NCI-H2171 (cell line): ENCODE data around the gene LTBR.

Source experiments
- DNase-seq: peaks from one replicate; lab custom pipeline; 2025; lab: John Stamatoyannopoulos, UW

Gene LTBR

DNA sequence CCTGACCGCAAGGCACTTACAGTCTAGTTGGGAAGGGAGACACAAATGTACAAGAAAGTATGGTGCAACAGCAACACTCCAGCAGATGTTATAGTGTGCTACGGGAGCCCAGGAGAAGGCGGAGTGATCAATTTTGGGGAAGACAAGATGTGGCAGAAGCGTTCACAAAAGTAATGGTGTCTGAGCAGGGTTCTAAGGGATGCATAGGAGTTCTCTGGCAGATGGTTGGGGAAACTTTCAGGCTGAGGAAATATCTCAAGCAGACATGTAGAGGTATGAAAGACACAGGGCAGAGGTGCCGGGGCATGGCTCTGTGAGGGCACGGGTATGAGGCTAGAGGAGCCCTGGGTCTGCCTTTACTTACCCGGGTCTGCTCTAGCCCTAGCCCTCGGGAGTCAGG, 37.0 kb upstream of the LTBR start:
- DNase-seq, result no peak

DNA sequence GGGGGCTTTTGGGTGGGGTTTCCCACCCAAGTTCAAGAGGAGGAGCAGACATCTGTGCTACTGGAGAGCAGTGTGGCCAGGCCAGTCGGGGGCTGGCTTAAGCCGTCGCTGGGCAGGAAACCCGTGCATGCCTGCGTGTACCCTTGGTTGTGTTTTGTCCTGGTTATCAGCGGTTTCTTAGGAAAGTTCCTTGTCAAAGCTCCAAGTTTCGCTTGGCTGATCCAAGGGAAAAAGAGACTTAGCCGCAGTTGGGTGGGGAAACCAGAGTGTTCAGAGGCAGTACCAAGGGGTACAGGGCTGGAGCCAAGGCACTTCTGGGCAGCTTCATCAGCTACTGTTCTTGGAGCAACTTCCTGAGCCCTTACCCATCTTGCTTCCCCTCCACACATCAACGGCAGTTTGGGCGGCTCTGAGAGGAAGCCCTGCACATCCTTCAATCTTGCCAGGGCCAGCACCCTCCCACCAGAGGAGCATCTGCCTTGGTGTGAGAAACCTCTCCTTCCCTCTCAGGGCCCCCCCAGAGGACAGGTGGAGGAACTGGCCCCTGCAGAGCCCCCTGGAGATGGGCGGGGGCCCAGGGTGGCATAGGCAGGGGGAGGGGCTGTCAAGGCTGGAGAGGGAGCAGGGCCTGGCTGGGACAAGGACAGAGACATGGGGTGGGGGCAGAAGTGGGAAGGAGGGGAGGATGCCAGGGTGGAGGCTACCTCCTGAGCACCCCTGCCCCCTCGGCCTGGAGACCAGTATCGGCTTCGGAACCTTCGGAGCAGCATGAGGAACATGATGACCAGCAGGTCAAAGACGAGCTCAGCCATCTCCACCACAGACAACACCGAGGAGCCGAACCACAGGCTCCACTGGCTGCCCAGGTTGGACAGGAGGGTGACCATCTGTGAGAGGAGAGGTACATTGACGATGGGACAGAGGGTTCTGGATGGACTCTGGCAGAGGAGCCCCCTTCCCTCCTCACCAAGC, 36.3 kb upstream of the LTBR start:
- DNase-seq, result no peak

DNA sequence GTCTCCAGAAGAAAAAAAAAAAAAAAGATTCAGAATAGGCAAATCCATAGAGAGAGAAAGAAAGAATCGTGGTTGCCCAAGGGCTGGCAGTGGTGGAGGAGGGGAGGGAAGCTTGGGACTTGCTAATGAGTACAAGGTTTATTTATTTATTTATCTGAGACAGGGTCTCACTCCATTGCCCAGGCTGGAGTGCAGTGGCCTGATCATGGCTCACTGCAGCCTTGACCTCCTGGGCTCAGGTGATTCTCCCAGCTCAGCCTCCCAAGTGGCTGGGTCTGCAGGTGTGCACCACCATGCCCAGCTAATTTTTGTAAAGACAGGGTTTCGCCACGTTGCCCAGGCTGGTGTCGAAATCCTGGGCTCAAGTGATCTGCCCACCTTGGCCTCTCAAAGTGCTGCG, 32.3 kb upstream of the LTBR start:
- no peak for DNase-seq

DNA sequence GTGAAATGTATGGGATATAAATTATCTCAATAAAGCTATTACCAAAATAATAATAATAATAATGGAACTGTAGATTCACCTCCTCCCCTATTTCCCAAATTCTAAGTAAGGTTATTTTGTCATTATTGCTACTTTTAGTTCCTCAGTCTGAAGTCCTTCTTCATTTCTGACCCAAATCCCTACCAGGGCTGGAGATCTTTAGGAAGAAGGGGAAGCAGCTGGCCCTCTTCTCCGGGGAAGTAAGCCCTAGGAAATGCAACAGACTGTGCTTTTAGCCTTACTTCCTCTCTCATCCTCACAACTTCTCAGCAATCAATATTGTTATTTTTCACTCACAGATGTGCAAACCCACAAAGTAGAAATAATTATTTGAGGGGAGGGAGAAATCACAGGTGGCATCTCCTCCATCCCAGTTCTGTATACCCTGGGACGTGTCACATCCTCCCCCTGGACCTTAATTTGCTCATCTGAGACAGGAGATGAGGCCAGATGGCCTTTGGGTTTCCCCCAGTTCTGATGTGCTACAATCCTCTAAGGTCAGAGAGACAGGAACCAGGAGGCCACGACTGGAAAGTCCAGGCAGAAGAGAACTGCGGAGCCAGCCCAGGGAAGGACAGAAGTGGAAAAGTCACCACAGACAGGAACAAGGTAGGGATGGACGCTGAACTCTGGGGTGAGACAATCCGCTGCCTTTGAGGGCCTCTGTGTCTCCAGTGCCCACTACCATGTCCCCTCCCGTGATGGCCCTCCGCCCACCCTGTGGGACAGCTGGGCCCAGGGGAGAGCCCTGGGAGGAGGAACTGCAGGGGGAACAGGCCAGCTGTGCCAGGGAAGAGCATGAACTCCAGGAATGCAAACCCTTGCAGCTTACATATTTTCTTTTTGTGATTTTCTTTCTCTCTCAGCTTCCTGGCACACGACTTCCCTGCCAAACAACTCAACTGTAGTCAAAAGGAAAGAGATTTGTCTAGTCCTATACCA, 31.5 kb upstream of the LTBR start:
- DNase-seq, result no peak

DNA sequence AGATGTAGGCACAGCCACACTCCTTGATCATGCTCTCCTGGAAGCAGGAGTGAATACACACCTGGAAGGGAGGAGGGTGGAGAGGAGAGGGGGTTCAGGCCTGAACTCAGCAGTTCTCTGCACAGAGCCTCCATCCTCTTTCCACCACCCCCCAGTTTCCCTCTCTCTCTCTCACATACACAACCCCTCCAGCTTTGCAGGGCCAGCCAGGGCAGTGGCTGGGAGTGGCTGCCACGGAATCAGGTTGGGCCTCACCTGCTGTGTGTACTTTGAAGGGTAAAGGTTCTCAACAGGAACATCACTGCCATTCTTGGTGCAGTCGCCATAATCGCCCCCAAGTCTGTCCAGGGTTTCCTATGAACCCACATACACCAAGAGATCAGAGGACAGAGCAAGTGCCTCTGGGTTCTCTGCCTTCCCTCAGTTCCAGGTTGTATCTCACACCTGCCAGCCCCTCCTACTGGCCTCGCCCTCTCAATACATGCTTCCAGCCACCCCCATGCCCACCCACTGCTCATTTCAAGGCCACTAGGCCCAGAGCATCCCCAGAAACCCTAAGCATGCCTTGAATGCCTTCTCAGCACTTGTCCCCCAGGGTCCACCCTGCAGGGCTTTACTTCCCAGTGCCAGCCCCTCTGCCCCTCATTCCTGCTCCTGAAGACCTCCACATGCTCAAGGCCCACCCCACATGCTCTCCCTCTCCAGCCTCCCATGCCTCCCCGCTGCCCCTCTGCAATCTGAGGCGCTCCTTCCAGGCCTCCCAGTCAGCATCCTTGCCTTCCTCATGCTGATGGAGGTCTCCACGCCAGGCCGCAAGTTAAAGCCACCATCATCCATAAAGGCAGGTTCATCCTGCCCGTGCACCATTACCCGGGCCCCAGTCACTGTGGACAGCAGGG, 29.2 kb upstream of the LTBR start:
- DNase-seq, result no peak

DNA sequence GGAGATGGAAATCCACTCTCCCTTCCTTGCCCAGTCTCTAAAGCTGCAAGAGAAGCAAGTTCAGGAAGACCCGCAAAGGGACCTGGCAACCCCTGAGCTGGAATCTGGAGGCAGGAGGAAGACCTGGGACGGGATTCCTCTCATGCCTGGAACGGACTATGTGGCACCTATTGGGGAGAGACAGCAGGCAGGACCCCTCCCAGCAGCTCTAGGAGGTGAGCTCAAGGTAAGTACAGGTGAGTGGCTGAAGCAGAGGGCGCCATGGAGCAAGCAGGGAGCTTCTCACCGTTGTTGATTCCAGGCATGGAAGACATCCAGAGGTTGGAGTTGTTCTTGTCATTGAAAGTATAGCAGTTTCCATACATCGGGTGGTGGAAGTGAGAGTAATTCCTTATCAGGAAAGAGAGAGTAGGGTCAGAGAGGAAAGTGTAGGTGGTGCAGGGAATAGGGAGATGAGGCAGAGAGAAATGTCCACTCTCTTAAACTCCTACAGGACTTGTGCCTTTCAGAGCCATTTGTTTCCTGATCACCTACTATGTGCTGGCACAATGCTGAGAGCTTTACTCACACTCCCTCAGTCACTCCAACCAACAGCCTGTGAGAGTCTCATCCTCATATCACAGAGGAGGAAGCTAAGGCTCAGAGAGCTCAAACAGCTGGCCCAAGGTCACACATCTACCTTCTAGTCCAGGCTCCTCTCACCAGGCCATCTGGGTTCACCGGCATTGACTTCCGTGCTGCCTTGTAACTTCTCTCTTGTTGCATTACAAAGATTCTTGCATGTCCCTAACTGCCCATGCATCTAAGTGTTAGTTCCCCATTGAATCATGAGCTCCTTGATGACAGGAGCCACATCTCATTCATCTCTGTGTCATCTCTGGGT, 28.2 kb upstream of the LTBR start:
- no peak for DNase-seq

DNA sequence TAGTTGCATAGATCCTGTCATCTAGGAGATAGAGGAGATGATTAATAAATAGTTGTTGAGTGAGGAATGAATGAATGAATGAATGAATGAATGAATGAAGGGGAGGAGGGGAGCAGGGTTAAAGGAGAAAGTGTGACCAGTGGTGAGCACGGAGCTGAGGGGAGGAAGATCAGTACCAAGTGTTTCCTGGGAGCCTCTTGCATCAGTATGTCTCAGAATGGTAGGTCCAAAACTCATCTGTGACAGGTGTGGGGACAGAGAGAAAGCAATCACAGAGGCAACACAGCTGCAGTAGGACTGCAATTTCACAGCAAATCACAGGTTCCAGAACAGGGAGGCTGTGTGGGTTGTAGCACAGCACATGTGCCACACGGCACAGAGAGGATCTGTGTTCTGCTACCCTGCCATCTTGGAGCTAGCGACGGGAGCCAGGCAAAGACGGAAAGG, 27.6 kb upstream of the LTBR start:
- DNase-seq, result no peak

DNA sequence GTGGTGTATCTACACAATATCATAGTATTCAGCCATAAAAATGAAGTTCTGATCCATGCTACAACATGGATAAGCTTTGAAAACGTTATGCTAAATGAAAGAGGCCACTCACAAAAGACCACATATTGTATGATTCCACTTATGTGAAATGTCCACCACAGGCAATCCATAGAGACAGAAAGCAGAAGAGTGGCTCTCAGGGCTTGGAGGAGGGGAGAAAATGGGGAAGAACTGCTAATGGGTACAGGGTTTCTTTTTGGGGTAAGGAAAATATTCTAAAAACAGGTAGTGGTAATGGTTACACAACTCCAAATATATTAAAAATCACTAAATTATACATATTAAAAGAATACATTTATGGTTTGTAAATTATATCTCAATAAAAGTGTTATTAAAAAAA, 25.1 kb upstream of the LTBR start:
- DNase-seq, result no peak

DNA sequence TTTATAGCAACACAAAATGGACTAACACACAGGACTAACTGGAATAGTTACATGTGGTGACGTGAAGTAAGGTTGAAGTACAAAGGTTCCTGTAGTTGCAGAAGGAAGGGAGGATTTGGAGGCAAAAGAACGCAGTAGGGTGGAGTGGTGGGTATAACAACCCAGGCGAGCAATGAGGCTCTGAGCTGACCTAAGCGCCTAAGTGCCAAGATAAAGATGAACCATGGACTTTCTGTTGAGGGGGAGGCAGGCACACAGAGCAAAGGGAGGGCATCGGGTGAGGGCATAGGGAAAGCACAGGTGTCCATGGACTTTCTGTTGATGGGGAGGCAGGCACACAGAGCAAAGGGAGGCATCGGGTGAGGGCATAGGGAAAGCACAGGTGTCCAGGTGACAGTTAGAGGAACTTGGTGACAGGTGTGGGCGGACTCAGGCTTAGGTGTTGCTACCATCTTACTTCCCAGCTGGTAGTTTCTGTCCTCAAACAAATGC, 23.8 kb upstream of the LTBR start:
- no peak for DNase-seq

DNA sequence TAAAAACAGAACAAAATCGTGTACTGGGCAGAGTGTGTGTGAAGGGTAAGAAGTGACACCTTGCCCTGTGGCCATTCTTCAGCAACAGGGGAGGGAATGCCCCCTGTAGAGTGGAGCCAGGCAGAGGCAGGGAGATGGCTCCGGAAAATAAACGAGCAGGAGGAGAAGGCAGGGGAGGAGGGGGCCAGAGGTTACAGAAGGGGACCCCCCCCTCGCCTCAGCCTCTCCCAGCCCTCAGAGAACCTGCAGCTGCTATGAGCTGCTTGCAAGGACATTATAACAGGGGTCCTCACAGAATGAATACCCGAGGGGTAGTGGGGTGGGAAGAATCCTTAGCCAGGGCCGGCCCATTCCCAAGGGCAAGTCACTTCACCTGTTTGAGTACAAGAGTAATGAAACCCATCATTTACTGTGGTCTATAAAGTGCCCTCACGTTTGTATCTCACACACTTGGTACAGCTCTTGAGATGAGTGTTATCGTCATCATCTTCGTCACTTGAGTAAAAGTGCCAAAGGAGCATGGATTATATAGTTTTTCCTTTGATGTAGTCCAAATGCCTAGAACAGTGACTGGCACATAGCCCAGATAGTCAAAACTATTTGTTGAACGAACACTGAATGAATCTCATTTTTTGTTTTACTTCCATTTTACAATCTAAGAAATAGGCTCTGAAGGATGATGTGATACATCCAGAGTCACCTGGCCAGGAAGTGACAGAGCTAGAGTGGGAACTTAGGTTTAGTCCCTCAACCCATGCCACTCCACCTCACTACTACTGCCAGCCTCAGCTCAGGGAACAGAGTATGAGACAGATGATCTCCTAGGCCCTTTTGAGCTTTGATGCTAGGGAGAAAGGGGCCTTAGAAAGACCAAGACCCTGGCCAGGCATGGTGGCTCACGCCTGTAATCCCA, 23.1 kb upstream of the LTBR start:
- DNase-seq, result no peak

DNA sequence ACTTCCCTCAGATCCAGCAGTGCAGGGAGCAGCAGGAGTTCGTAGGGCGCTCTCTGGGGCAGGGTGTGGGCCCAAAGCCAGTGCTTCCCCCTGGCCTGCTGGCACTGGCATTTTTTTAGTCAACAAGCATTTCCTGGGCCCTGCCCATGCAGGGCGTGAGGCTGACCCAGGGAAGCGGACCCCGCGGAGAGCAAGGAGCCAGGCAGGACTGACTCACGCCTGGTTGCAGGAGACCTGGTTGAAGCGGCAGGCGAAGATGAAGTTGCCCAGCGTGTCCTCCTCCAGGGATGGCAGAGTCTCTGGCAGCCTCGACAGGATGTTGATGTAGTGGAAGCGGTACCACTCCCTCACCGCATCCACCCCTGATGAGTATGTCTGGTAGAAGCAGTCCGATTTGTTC, 22.1 kb upstream of the LTBR start:
- no peak for DNase-seq

DNA sequence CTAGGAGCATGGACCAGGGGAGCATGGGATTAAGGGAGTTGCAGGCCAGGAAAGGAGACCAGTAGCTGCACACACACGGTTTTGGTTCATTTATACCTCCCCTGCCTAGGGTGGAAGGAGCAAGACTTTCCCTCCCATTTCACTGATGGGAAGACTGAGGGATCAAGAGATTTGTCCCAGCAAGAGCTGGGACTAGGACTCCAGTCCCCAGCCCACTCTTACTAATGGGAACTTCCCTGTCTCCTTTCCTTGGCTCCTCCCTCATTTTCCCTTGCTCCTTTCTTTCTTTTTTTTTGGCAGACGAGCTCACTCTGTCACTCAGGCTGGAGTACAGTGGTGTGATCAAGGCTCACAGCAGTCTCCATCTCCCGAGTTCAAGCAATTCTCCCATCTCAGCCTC, 21.6 kb upstream of the LTBR start:
- DNase-seq, result no peak

DNA sequence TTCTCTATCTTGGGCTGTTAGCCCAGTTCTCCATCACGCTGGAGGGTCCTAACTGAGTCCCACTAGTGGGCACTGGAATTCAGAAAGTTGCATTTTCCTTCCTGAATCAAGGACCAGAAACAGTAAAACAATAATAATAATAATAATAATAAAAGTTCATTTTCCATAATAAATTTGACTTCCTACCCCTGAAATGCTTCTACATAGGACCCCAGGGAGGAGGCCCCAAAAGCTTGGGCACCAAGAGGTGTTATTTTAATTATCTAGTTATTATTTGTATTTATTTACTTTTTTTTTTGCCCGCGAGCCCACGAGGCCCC, 21.0 kb upstream of the LTBR start:
- no peak for DNase-seq

DNA sequence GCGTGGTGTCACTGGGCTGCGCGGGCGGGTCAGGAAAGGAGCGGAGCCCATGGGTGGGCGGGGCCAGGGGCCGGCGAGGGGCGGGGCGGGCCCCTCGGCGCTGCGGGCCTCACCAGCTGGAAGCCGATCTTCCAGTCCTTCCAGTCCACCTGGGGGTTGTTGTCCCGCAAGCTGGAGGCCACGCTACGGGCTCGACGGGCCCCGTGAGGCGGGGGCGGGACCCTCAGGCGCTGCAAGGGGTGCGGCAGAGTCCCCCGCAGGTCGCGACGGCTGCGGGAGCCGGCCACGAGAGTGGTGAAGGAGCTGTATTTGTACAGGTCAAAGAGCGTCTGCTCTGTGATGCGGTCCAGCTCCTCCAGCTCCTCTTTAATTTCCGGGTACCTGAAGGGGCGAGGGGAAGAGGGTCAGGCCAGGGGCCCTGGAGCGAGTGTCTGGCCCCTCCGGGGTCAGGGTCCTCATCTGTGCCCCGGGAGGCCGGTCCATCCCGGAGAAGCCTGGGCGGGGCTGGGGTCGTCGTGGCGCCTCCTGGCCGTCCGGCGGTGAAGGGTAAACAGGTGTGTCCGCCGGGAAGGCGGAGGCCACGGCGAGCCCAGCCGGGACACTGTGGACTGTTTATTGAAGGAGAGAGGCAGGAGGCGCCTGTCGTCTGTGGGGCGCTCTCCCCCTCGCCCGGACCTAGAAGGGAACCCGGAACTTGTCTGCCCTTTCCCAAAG, 20.5 kb upstream of the LTBR start:
- DNase-seq, result no peak

DNA sequence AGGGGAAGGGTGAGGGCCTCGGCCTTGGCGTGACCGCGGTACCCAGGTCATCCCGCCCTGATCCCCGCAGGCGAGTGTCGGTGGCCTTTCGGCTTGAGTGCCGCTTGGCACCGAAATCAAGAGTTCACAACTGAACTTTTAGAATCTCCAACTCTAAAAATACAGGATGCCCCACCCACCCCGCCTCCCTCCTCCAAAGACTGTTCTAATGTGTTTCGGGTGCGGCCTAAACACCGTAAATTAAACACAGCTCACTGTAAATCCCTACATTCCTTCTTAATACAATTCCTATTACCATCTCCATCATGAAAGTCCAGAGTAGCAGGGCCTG, 20.0 kb upstream of the LTBR start:
- no peak for DNase-seq

DNA sequence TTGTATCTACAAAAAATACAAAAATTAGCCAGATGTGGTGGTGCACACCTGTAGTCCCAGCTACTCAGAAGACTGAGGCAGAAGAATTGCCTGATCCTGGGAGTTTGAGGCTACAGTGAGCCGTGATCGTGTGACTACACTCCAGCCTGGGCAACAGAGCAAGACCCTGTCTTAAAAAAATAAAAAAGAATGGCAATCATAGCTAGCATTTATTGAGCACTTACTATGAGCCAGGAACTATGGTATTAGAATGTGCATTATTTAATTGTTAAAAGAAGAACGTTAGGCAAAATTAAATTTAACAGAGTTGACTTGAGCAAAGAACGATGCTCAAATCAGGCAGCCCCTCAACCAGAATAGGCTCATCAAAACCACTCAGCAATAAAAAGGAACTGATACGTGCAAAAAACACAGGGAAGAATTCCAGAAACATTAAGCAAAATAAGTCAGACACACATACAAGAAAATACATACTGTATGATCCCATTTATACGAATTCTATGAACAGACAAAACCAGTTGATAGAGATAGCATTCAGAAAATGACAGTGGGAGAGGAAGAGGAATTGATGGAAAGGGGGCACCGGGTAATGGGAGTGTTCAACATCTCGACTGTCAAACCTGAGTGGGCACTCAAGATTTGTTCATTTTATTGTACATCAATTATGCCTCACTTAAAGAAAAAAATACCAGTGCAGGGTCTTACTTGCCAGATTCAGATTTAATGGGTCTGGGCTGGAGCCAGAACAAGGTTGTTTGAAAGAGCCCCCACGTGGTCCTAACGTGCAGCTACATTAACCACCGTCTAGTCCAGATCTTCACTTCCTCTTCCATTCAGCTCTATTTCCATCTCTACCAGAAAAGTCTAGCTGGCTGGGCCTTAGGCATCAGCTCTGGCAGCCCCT, 16.6 kb upstream of the LTBR start:
- no peak for DNase-seq

DNA sequence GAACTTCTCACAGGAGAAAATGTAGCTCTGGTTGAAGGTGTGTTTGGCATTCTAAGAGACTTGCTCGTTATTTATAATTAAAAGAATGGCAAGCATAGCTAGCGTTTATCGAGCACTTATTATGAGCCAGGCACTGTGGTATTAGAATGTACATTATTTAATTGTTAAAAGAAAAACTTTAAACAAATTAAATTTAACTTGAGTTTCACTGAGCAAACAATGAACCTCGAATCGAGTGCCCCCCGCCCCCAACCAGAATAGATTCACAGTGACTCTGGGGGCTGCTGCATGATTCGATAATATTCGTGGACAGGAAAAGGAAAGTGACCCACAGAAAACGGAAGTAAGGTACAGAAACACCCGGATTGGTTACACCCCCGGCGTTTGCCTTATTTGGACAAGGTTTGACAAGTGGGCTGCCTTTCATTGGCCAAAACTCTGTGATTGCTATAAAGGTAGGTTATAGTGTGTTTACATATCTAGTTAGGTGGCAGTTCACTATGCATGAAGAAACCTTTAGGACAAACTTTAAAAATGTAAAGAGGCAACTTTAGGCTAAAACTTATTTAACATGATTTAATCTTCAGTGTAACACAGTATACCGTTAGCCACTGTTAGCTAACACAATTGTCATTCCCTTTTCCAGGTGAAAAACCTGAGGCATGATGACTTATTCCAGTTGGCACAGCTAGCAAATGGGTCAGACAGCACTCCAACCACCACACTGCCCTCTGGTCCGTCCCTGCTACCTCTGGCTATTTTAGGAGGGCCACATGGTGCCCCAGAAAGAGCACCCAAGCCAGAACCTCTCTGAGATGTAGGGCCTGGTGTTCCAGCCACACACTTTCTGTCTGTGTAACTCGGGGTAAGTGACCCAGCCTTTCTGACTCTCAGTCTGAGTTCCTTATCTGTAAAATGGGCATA, 15.7 kb upstream of the LTBR start:
- no peak for DNase-seq
